Gastroesophageal sphincter (tissue), 4 donors: ENCODE results near the gene UFSP1. TPM values are rescaled to one million over a fixed set of nuclear protein-coding genes. Genes with fewer than 3 reads are reported as not detected.

Source experiments
- ATAC-seq: fragments of 150-250 bp; one replicate; pipeline ENCODE4 v1.9.1; 2016; ENCODE audit warnings: mild to moderate bottlenecking, moderate library complexity
- H3K27ac ChIP-seq, 4 donors: fragments of 200-600 bp; sonication (generic) in 3 of 4; 1 replicate in 3 of 4; 2 replicates in 1 of 4; pipeline ENCODE4 v1.5.1; 2016 to 2019
- H3K27me3 ChIP-seq: fragments of 200-600 bp; sonication (generic); one replicate; pipeline ENCODE4 v1.5.1; 2019
- H3K36me3 ChIP-seq, 2 donors: fragments of 200-600 bp; sonication (generic); one replicate each; pipeline ENCODE4 v1.5.1; 2019; ENCODE audit warnings: control low read depth in 1 of 2
- H3K4me1 ChIP-seq, 3 donors: fragments of 200-600 bp; sonication (generic); 1 replicate in 2 of 3; 2 replicates in 1 of 3; pipeline ENCODE4 v1.5.1; 2016 to 2019; ENCODE audit warnings: control low read depth in 2 of 3
- H3K4me3 ChIP-seq, 2 donors: fragments of 200-600 bp; sonication (generic); one replicate each; pipeline ENCODE4 v1.5.1; 2019; ENCODE audit warnings: mild to moderate bottlenecking in 1 of 2, moderate library complexity in 1 of 2
- H3K9me3 ChIP-seq, 3 donors: fragments of 200-600 bp; sonication (generic); one replicate each; pipeline ENCODE4 v1.5.1; 2017 to 2019; ENCODE audit warnings: control low read depth in 2 of 3
- CTCF ChIP-seq, 4 experiments: fragments of 200-600 bp in 2 of 4; fragments of 450-650 bp in 2 of 4; sonication (generic) in 1 of 4; IDR thresholded peaks; one replicate each; pipeline ENCODE4 v1.5.1; 2017 to 2019; ENCODE audit warnings: antibody characterized with exemption in 4 of 4, mild to moderate bottlenecking in 2 of 4, moderate library complexity in 2 of 4
- EP300 ChIP-seq: sonication (generic); formaldehyde crosslinking; IDR thresholded peaks from one replicate; pipeline ENCODE4 v1.6.1; 2017; ENCODE audit warnings: antibody characterized with exemption, mild to moderate bottlenecking
- POLR2A ChIP-seq, 2 donors: fragments of 450-650 bp; IDR thresholded peaks; one replicate each; pipeline ENCODE4 v1.6.1; 2017; ENCODE audit warnings: antibody characterized with exemption in 2 of 2, mild to moderate bottlenecking in 2 of 2, moderate library complexity in 1 of 2
- POLR2AphosphoS5 ChIP-seq: sonication (generic); formaldehyde crosslinking; IDR thresholded peaks from one replicate; pipeline ENCODE4 v1.6.1; 2017; ENCODE audit warnings: antibody characterized with exemption
- WGBS, 2 donors: methylation state at CpG; one replicate each; pipeline ENCODE4 v1.1.5; 2018; ENCODE audit warnings: low coverage in 1 of 2; 5-methylcytosine and 5-hydroxymethylcytosine counted together
- total RNA-seq, 4 donors: library from RNA; depleted of rRNA; stranded (reverse); fragments of >200 nt; gene quantifications; one replicate each; pipeline ENCODE4 v1.1.0, GENCODE V29; 2016

The UFSP1 gene
- total RNA-seq, 4 donors from 2014 or later: 5.4 to 9.2 (median 7.7) TPM

GRCh38 chr7:100866729-100867039 is 22.8 kb downstream of the UFSP1 start:
- no peak for TF ChIP-seq CTCF (IDR thresholded peaks at IDR 0.05)
- no peak for TF ChIP-seq POLR2AphosphoS5
- TF ChIP-seq EP300: no peak
- no peak for TF ChIP-seq POLR2A (IDR thresholded peaks at IDR 0.05)
- H3K27ac ChIP-seq: peak overlapping the region; percentile 93 to 100 (median 99)
- peaks cover 0 to 46% of the 10 kb centered on the region in 2 donors for H3K36me3 ChIP-seq
- H3K27me3 ChIP-seq: no peaks in the 10 kb centered on the region
- 0 to 53% methylated on average over 2 to 3 of the region's 5 CpGs for WGBS, 2 donors
- H3K9me3 ChIP-seq: no peaks in the 10 kb centered on the region
- ATAC-seq: no peak
- peak overlapping the region; percentile 66 to 93 for H3K4me3 ChIP-seq
- peaks cover 0 to 64% (median 19%) of the 10 kb centered on the region in 3 donors for H3K4me1 ChIP-seq

GRCh38 chr7:100865938-100866728 is 23.4 kb downstream of the UFSP1 start:
- peak; percentile 48 for ATAC-seq
- H3K27ac ChIP-seq: peak overlapping the region; percentile 93 to 100 (median 99)
- H3K4me3 ChIP-seq: peak overlapping the region; percentile 66 to 93
- WGBS, 2 donors: 51% methylated on average over 3 of the region's 46 CpGs; no CpG with 5 or more reads in 1 of the 2 donors
- peaks cover 0 to 64% (median 19%) of the 10 kb centered on the region in 3 donors for H3K4me1 ChIP-seq
- H3K9me3 ChIP-seq: no peaks in the 10 kb centered on the region
- peak in 1 of 2 donors; percentile 7 for TF ChIP-seq POLR2A (IDR thresholded peaks at IDR 0.05)
- no peak for TF ChIP-seq CTCF (IDR thresholded peaks at IDR 0.05)
- H3K36me3 ChIP-seq: peaks cover 0 to 46% of the 10 kb centered on the region in 2 donors
- H3K27me3 ChIP-seq: no peaks in the 10 kb centered on the region

GRCh38 chr7:100865372-100865911 is 24.1 kb downstream of the UFSP1 start:
- Histone ChIP-seq H3K4me1 (peaks cover 0 to 61% (median 19%) of the 10 kb centered on the region in 3 donors), H3K4me3 (peak overlapping the region in 1 of 2 donors; percentile 93), H3K36me3 (peaks cover 0 to 46% of the 10 kb centered on the region in 2 donors), H3K27me3 (no peaks in the 10 kb centered on the region), H3K27ac (peak overlapping the region; percentile 93 to 100 (median 99)), H3K9me3 (no peaks in the 10 kb centered on the region)
- 57 to 77% methylated on average over 4 to 7 of the region's 17 CpGs for WGBS, 2 donors
- TF ChIP-seq POLR2AphosphoS5 (no peak), EP300 (no peak), CTCF (IDR thresholded peaks at IDR 0.05) (peak in 1 of 4 experiments; percentile 2), POLR2A (IDR thresholded peaks at IDR 0.05) (no peak)
- no peak for ATAC-seq

GRCh38 chr7:100864263-100864845 is 25.2 kb downstream of the UFSP1 start:
- no peak for ATAC-seq
- Histone ChIP-seq H3K9me3 (no peaks in the 10 kb centered on the region), H3K27ac (peak overlapping the region in 1 of 4 donors; percentile 99), H3K27me3 (no peaks in the 10 kb centered on the region), H3K36me3 (peaks cover 0 to 51% of the 10 kb centered on the region in 2 donors), H3K4me1 (peaks cover 0 to 50% (median 19%) of the 10 kb centered on the region in 3 donors), H3K4me3 (no peak overlapping the region)
- WGBS, 2 donors: 82 to 84% methylated on average over 9 to 11 of the region's 12 CpGs
- TF ChIP-seq POLR2AphosphoS5: no peak
- no peak for TF ChIP-seq CTCF (IDR thresholded peaks at IDR 0.05)
- TF ChIP-seq POLR2A (IDR thresholded peaks at IDR 0.05): no peak
- TF ChIP-seq EP300: no peak
